ENCODE data around the gene DUT.

The DUT gene

GRCh38 chr15:48367483-48367882 lies 36.3 kb downstream of the DUT start:
- H3K9me2 ChIP-seq (replicated peaks; ENCODE audit: low read depth, low read length), result no peaks in the 10 kb centered on the region
- no peak overlapping the region for H3K9ac ChIP-seq (ENCODE audit: low read depth, low read length, poor library complexity, severe bottlenecking)
- peaks cover 2% of the 10 kb centered on the region for H3K27me3 ChIP-seq (ENCODE audit: insufficient read depth, low read length, poor library complexity, severe bottlenecking)
- TF ChIP-seq CTCF (conservative IDR thresholded peaks at IDR 0.05; ENCODE audit: low read length) (no peak), EZH2phosphoT487 (IDR thresholded peaks at IDR 0.05; ENCODE audit: borderline replicate concordance) (no peak)
- H3F3A ChIP-seq (ENCODE audit: low read depth), result no peaks in the 10 kb centered on the region
- H3K9me3 ChIP-seq (ENCODE audit: insufficient read depth, low read depth, low read length), result no peaks in the 10 kb centered on the region
- no peaks in the 10 kb centered on the region for H3K79me2 ChIP-seq (ENCODE audit: insufficient read depth, low read length)
- H3K4me3 ChIP-seq (ENCODE audit: low read length, poor library complexity, severe bottlenecking), result no peak overlapping the region
- no peak overlapping the region for H2AFZ ChIP-seq (ENCODE audit: low read length)
- H4K20me1 ChIP-seq (ENCODE audit: insufficient read depth, low read length, poor library complexity, severe bottlenecking), result no peaks in the 10 kb centered on the region
- no peaks in the 10 kb centered on the region for H3K36me3 ChIP-seq (ENCODE audit: insufficient read depth, low read length)
- no peaks in the 10 kb centered on the region for H3K4me1 ChIP-seq (ENCODE audit: insufficient read depth, low read length, poor library complexity, severe bottlenecking)
- H3K4me2 ChIP-seq (ENCODE audit: low read depth, low read length, poor library complexity, severe bottlenecking), result no peak overlapping the region

- Histone ChIP-seq H3K36me3 (ENCODE audit: insufficient read depth, low read length) (no peaks in the 10 kb centered on the region), H3K79me2 (ENCODE audit: insufficient read depth, low read length) (no peaks in the 10 kb centered on the region), H4K20me1 (ENCODE audit: insufficient read depth, low read length, poor library complexity, severe bottlenecking) (no peaks in the 10 kb centered on the region), H3K4me3 (ENCODE audit: low read length, poor library complexity, severe bottlenecking) (no peak overlapping the region), H3K27me3 (ENCODE audit: insufficient read depth, low read length, poor library complexity, severe bottlenecking) (peaks cover 9% of the 10 kb centered on the region), H3K9me2 (replicated peaks; ENCODE audit: low read depth, low read length) (no peaks in the 10 kb centered on the region), H3K9ac (ENCODE audit: low read depth, low read length, poor library complexity, severe bottlenecking) (no peak overlapping the region), H2AFZ (ENCODE audit: low read length) (no peak overlapping the region), H3F3A (ENCODE audit: low read depth) (no peaks in the 10 kb centered on the region), H3K4me2 (ENCODE audit: low read depth, low read length, poor library complexity, severe bottlenecking) (no peak overlapping the region), H3K9me3 (ENCODE audit: insufficient read depth, low read depth, low read length) (no peaks in the 10 kb centered on the region), H3K4me1 (ENCODE audit: insufficient read depth, low read length, poor library complexity, severe bottlenecking) (no peaks in the 10 kb centered on the region)
- TF ChIP-seq EZH2phosphoT487 (IDR thresholded peaks at IDR 0.05; ENCODE audit: borderline replicate concordance), result no peak
- TF ChIP-seq CTCF (conservative IDR thresholded peaks at IDR 0.05; ENCODE audit: low read length), result no peak
Observed at GRCh38 chr15:48370460-48370859, 39.2 kb downstream of the DUT start.

GRCh38 chr15:48371550-48371949 lies 40.3 kb downstream of the DUT start:
- no peak for TF ChIP-seq CTCF (conservative IDR thresholded peaks at IDR 0.05; ENCODE audit: low read length)
- no peaks in the 10 kb centered on the region for H3F3A ChIP-seq (ENCODE audit: low read depth)
- no peaks in the 10 kb centered on the region for H4K20me1 ChIP-seq (ENCODE audit: insufficient read depth, low read length, poor library complexity, severe bottlenecking)
- H2AFZ ChIP-seq (ENCODE audit: low read length), result no peak overlapping the region
- H3K9me2 ChIP-seq (replicated peaks; ENCODE audit: low read depth, low read length), result no peaks in the 10 kb centered on the region
- H3K4me1 ChIP-seq (ENCODE audit: insufficient read depth, low read length, poor library complexity, severe bottlenecking), result no peaks in the 10 kb centered on the region
- peaks cover 9% of the 10 kb centered on the region for H3K27me3 ChIP-seq (ENCODE audit: insufficient read depth, low read length, poor library complexity, severe bottlenecking)
- no peaks in the 10 kb centered on the region for H3K9me3 ChIP-seq (ENCODE audit: insufficient read depth, low read depth, low read length)
- no peaks in the 10 kb centered on the region for H3K36me3 ChIP-seq (ENCODE audit: insufficient read depth, low read length)
- no peak overlapping the region for H3K4me3 ChIP-seq (ENCODE audit: low read length, poor library complexity, severe bottlenecking)
- H3K9ac ChIP-seq (ENCODE audit: low read depth, low read length, poor library complexity, severe bottlenecking), result no peak overlapping the region
- H3K4me2 ChIP-seq (ENCODE audit: low read depth, low read length, poor library complexity, severe bottlenecking), result no peak overlapping the region
- H3K79me2 ChIP-seq (ENCODE audit: insufficient read depth, low read length), result no peaks in the 10 kb centered on the region

Measured in Loucy (cell line).